ENCODE measurements around the gene GNG4. TPM values are rescaled to one million over a fixed set of nuclear protein-coding genes. Genes with fewer than 3 reads are reported as not detected.

The GNG4 gene
- total and polyA plus RNA-seq, 10 of the 15 experiments (the other 5 are each of a cell fraction or from before 2014, with no cell fraction given), result 0.03 to 0.15 (median 0.15) TPM; not detected in 7

- H3K9ac ChIP-seq (ENCODE audit: control insufficient read depth, insufficient read depth, low read length), result no peak overlapping the region
- no peak for FAIRE-seq
- ChIA-PET RAD21 (ENCODE audit: unreplicated experiment) (interaction anchor here (1.2 kb wide), 1 partner anchor 471 kb away, joined by 3 read pairs; no protein-coding TSS in a partner anchor), POLR2A (interaction anchor here (0.6 kb wide), 1 partner anchor 152 kb away, joined by 7 read pairs; no protein-coding TSS in a partner anchor), CTCF (interaction anchor here (0.6 to 1.5 kb wide), 2 partner anchors 84 to 100 kb away, joined by 3 to 5 read pairs; no protein-coding TSS in a partner anchor), SMC1A (ENCODE audit: uncharacterized antibody, unreplicated experiment) (interaction anchor here (0.6 to 2.3 kb wide), 2 partner anchors 8 to 261 kb away, joined by 3 to 8 read pairs; no protein-coding TSS in a partner anchor)
- no peaks in the 10 kb centered on the region for H3K9me3 ChIP-seq (replicated peaks; ENCODE audit: control insufficient read depth, insufficient read depth, low read length)
- no peaks in the 10 kb centered on the region for H3K36me3 ChIP-seq (ENCODE audit: control insufficient read depth in 2 of 2, insufficient read depth in 2 of 2, low read length in 1 of 2)
- intact Hi-C loops (cut with micrococcal nuclease; ENCODE audit: unreplicated experiment) (loop anchor here (5.0 to 10.0 kb wide), 3 partner anchors 174 to 341 kb away; partner anchors contain the start of genes ARID4B and GGPS1), in situ Hi-C loops (cut with MboI) (no loop called here)
- no peak overlapping the region for H3K4me3 ChIP-seq
- H3K27me3 ChIP-seq (replicated peaks in 1 of 2; ENCODE audit: control insufficient read depth in 2 of 2, insufficient read depth in 2 of 2, low read length in 1 of 2), result no peaks in the 10 kb centered on the region
- peaks cover 6% of the 10 kb centered on the region for H3K4me1 ChIP-seq (ENCODE audit: control insufficient read depth, insufficient read depth, low read length)
- H3K27ac ChIP-seq (ENCODE audit: control insufficient read depth, insufficient read depth), result no peak overlapping the region
- no peak overlapping the region for H2AFZ ChIP-seq (ENCODE audit: control insufficient read depth, low read depth, low read length)
- WGBS (ENCODE audit: insufficient coverage, insufficient replicate concordance, low lambda C conversion rate, missing lambda C conversion rate), result 78% methylated on average over 5 of the region's 5 CpGs
- H3K79me2 ChIP-seq (ENCODE audit: control insufficient read depth, insufficient read depth, low read length), result peaks cover 19% of the 10 kb centered on the region
- ATAC-seq, result no peak
- BruUV-seq (replicated peaks), result no TSS peak
- H4K20me1 ChIP-seq (ENCODE audit: control insufficient read depth, insufficient read depth), result no peaks in the 10 kb centered on the region
- no peak for DNase-seq (ENCODE audit: low read depth, low spot score)
- H3K4me2 ChIP-seq (ENCODE audit: control insufficient read depth, insufficient read depth), result peak overlapping the region; percentile 50
- TF ChIP-seq EP300 (IDR thresholded peaks at IDR 0.05; ENCODE audit: borderline replicate concordance in 1 of 2, control insufficient read depth in 1 of 2, low read depth in 2 of 2, low read length in 2 of 2) (no peak), RFX5 (IDR thresholded peaks at IDR 0.05; ENCODE audit: low read depth, low read length) (no peak), SPI1 (IDR thresholded peaks at IDR 0.05; ENCODE audit: borderline replicate concordance, insufficient read depth, low read depth, low read length) (peak; percentile 79; the same call in 1 of the 2 replicates), SUZ12 (IDR thresholded peaks at IDR 0.05; ENCODE audit: unreplicated experiment) (no peak), IKZF2 (IDR thresholded peaks at IDR 0.05) (0 out of 4 replicates have a peak, but pooled peaks of 1 of the 2 experiments have one; percentile 38), GATAD2B (conservative IDR thresholded peaks at IDR 0.05; ENCODE audit: low read depth) (no peak), ZZZ3 (IDR thresholded peaks at IDR 0.05; ENCODE audit: control insufficient read depth, insufficient read length, low read depth) (no peak), SREBF2 (IDR thresholded peaks at IDR 0.05; ENCODE audit: low read length) (no peak), CTCF (IDR thresholded peaks at IDR 0.05 in 2 of 3, conservative IDR thresholded peaks at IDR 0.05 in 1 of 3; ENCODE audit: control insufficient read depth in 2 of 3, extremely low read depth in 1 of 3, insufficient read depth in 1 of 3, low read depth in 3 of 3, low read length in 3 of 3) (no peak), ZBTB40 (IDR thresholded peaks at IDR 0.05; ENCODE audit: borderline replicate concordance) (no peak), IKZF1 (conservative IDR thresholded peaks at IDR 0.05) (peak; percentile 24; the same call in 1 of the 2 replicates), KLF5 (IDR thresholded peaks at IDR 0.05; ENCODE audit: partially characterized antibody) (no peak), CREM (IDR thresholded peaks at IDR 0.05; ENCODE audit: low read depth) (no peak)
Measured at GRCh38 chr1:235500971-235501540, 148.5 kb downstream of the GNG4 start.
